Measurements from ENCODE around the gene PTPN21. TPM values are rescaled to one million over a fixed set of nuclear protein-coding genes. Genes with fewer than 3 reads are reported as not detected.

Gene PTPN21
- total and polyA plus RNA-seq, 2 donors (not counting 3 experiments of a cell fraction or from before 2014, with no cell fraction given): 9.2 to 16.1 TPM

DNA sequence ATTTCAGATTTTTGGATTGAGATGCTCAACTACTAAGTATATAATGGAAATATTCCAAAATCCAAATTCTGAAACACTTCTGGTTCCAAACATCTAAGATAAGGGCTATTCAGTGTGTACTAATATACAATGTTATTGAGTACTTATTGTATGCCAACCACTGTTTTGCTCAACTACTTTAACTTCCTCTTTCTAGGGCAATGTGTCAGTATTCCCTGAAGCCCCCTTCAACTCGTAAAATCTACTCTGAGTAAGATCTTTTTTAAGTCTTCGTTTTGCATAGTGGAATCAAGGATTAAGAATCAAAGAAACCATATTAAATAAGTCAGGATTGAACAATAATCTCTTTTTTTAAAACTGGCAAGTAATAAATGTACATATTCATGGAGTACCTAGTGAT is 123.8 kb downstream of the PTPN21 start:
- intact Hi-C loops (cut with micrococcal nuclease): no loop called here
- no peak for TF ChIP-seq EZH2 (IDR thresholded peaks at IDR 0.05; ENCODE audit: borderline replicate concordance, low read depth, low read length, severe bottlenecking)
- TF ChIP-seq, protein P1, sequence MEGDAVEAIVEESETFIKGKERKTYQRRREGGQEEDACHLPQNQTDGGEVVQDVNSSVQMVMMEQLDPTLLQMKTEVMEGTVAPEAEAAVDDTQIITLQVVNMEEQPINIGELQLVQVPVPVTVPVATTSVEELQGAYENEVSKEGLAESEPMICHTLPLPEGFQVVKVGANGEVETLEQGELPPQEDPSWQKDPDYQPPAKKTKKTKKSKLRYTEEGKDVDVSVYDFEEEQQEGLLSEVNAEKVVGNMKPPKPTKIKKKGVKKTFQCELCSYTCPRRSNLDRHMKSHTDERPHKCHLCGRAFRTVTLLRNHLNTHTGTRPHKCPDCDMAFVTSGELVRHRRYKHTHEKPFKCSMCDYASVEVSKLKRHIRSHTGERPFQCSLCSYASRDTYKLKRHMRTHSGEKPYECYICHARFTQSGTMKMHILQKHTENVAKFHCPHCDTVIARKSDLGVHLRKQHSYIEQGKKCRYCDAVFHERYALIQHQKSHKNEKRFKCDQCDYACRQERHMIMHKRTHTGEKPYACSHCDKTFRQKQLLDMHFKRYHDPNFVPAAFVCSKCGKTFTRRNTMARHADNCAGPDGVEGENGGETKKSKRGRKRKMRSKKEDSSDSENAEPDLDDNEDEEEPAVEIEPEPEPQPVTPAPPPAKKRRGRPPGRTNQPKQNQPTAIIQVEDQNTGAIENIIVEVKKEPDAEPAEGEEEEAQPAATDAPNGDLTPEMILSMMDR (IDR thresholded peaks at IDR 0.05; ENCODE audit: extremely low read depth in 1 of 2, insufficient read depth in 1 of 2, low read depth in 1 of 2, low read length in 2 of 2): no peak
- TF ChIP-seq, protein P2, sequence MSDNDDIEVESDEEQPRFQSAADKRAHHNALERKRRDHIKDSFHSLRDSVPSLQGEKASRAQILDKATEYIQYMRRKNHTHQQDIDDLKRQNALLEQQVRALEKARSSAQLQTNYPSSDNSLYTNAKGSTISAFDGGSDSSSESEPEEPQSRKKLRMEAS (IDR thresholded peaks at IDR 0.05; ENCODE audit: insufficient read depth, insufficient read length): no peak
- no peak for TF ChIP-seq GATA2 (IDR thresholded peaks at IDR 0.05; ENCODE audit: insufficient read depth, insufficient read length, low read depth, low read length)
- TF ChIP-seq MYC (IDR thresholded peaks at IDR 0.05; ENCODE audit: low read depth, low read length): no peak
- TF ChIP-seq JUN (IDR thresholded peaks at IDR 0.05; ENCODE audit: borderline replicate concordance, insufficient read depth, insufficient read length, low read depth): no peak
- TF ChIP-seq POLR2A (IDR thresholded peaks at IDR 0.05; ENCODE audit: low read depth, low read length): no peak
- no peak for TF ChIP-seq FOS (IDR thresholded peaks at IDR 0.05; ENCODE audit: borderline replicate concordance, insufficient read depth, low read length)
- no peak for TF ChIP-seq POLR2AphosphoS5 (IDR thresholded peaks at IDR 0.05; ENCODE audit: insufficient read depth, low read depth, low read length)
- no peak for FAIRE-seq
- H2AFZ ChIP-seq (ENCODE audit: low read depth, low read length): no peak overlapping the region
- H3K4me1 ChIP-seq (ENCODE audit: control insufficient read depth, extremely low read depth, insufficient read depth, low read length): no peaks in the 10 kb centered on the region
- no peaks in the 10 kb centered on the region for H3K27me3 ChIP-seq (ENCODE audit: control insufficient read depth in 2 of 2, insufficient read depth in 2 of 2, low read length in 2 of 2)
- H3K9me3 ChIP-seq (replicated peaks; ENCODE audit: control insufficient read depth, insufficient read depth, low read length): no peaks in the 10 kb centered on the region
- CTCF ChIA-PET: no interaction called here
- no peaks in the 10 kb centered on the region for H4K20me1 ChIP-seq (replicated peaks; ENCODE audit: control insufficient read depth, extremely low read depth, insufficient read depth, low read length)
- H3K4me2 ChIP-seq (ENCODE audit: insufficient read depth, low read length): no peak overlapping the region
- H3K27ac ChIP-seq (ENCODE audit: insufficient read depth, low read depth, low read length): no peak overlapping the region
- no peak overlapping the region for H3K9ac ChIP-seq (replicated peaks; ENCODE audit: extremely low read depth, insufficient read depth, low read length)
- no peak for DNase-seq (ENCODE audit: low read depth, low spot score)
- POLR2A ChIA-PET: no interaction called here
- H3K36me3 ChIP-seq (ENCODE audit: control insufficient read depth in 2 of 2, extremely low read depth in 1 of 2, insufficient read depth in 2 of 2, low read length in 2 of 2): no peaks in the 10 kb centered on the region
- no peaks in the 10 kb centered on the region for H3K9me1 ChIP-seq (replicated peaks; ENCODE audit: control insufficient read depth, extremely low read depth, insufficient read depth, low read length)
- H3K79me2 ChIP-seq (ENCODE audit: control insufficient read depth, insufficient read depth, low read length): no peaks in the 10 kb centered on the region
- no peak overlapping the region for H3K4me3 ChIP-seq (replicated peaks in 1 of 3; ENCODE audit: insufficient read depth in 1 of 3, low read depth in 1 of 3, low read length in 3 of 3)
- dilution Hi-C loops (cut with MboI; ENCODE audit: extremely low pct_ligation_motif_present, low sequenced_read_pairs): no loop called here
- no TSS peak for BruUV-seq (replicated peaks)

Data from endothelial cell of umbilical vein (primary cell).